GM19025 (cell line): Measurements from ENCODE around the gene SGO1.

ENCODE experiments used
- ATAC-seq: cut with Tn5 transposase; IDR thresholded peaks from one replicate; pipeline ENCODE4 v1.9.1; 2021; ENCODE audit warnings: mild to moderate bottlenecking, low read depth, moderate library complexity; ENCODE audit not compliant: unreplicated experiment

Gene SGO1

GRCh38 chr3:20161714-20162113 is 24.3 kb downstream of the SGO1 start:
- ATAC-seq, result no peak

- ATAC-seq, result no peak
These were observed 25.8 kb downstream of the SGO1 start for GRCh38 chr3:20160230-20160629.

GRCh38 chr3:20154928-20155327 is 31.1 kb downstream of the SGO1 start:
- ATAC-seq, result no peak

- ATAC-seq, result no peak
These were observed 31.9 kb downstream of the SGO1 start for GRCh38 chr3:20154078-20154477.

GRCh38 chr3:20148466-20148865 is 37.5 kb downstream of the SGO1 start:
- ATAC-seq, result no peak

GRCh38 chr3:20147361-20147760 is 38.6 kb downstream of the SGO1 start:
- ATAC-seq, result no peak

- no peak for ATAC-seq
These were observed 39.7 kb downstream of the SGO1 start for GRCh38 chr3:20146301-20146700.

- no peak for ATAC-seq
These were observed 40.1 kb downstream of the SGO1 start for GRCh38 chr3:20145874-20146273.

GRCh38 chr3:20143519-20143918 is 42.5 kb downstream of the SGO1 start:
- no peak for ATAC-seq

GRCh38 chr3:20142517-20142916 is 43.5 kb downstream of the SGO1 start:
- ATAC-seq, result no peak

- ATAC-seq, result no peak
These were observed 44.2 kb downstream of the SGO1 start for GRCh38 chr3:20141851-20142250.

GRCh38 chr3:20141316-20141715 is 44.7 kb downstream of the SGO1 start:
- no peak for ATAC-seq

GRCh38 chr3:20140881-20141280 is 45.1 kb downstream of the SGO1 start:
- ATAC-seq, result no peak

- ATAC-seq, result no peak
These were observed 48.4 kb downstream of the SGO1 start for GRCh38 chr3:20137647-20138046.

- ATAC-seq, result no peak
These were observed 49.8 kb downstream of the SGO1 start for GRCh38 chr3:20136231-20136630.

GRCh38 chr3:20130106-20130505 is 55.9 kb downstream of the SGO1 start:
- no peak for ATAC-seq

- ATAC-seq, result no peak
These were observed 57.6 kb downstream of the SGO1 start for GRCh38 chr3:20128358-20128757.

- peak; percentile 98 for ATAC-seq
These were observed 60.1 kb downstream of the SGO1 start for GRCh38 chr3:20125897-20126296.

- ATAC-seq, result no peak
These were observed 60.7 kb downstream of the SGO1 start for GRCh38 chr3:20125289-20125688.

GRCh38 chr3:20123131-20123652 is 62.8 kb downstream of the SGO1 start:
- no peak for ATAC-seq

- no peak for ATAC-seq
These were observed 64.9 kb downstream of the SGO1 start for GRCh38 chr3:20121088-20121487.
